ENCODE measurements around the gene ARRB2. TPM values are rescaled to one million over a fixed set of nuclear protein-coding genes. Genes with fewer than 3 reads are reported as not detected.
"Not testable (repeated sequence)": the region's sequence is repeated elsewhere in the genome, so short reads cannot be mapped to it uniquely, and the experiment has no call there.

The ARRB2 gene
- total and polyA plus RNA-seq, 2 donors (not counting 3 experiments of a cell fraction or from before 2014, with no cell fraction given): 18.6 to 21.3 TPM

- intact Hi-C loops (cut with micrococcal nuclease) (no loop called here), dilution Hi-C loops (cut with MboI; ENCODE audit: extremely low pct_ligation_motif_present, low sequenced_read_pairs) (no loop called here)
- no peaks in the 10 kb centered on the region for H3K4me1 ChIP-seq (ENCODE audit: control insufficient read depth, extremely low read depth, insufficient read depth, low read length)
- no peaks in the 10 kb centered on the region for H3K9me3 ChIP-seq (replicated peaks; ENCODE audit: control insufficient read depth, insufficient read depth, low read length)
- H3K4me3 ChIP-seq (replicated peaks in 1 of 3; ENCODE audit: insufficient read depth in 1 of 3, low read depth in 1 of 3, low read length in 3 of 3): no peak overlapping the region
- peaks cover 0 to 3% of the 10 kb centered on the region in 2 experiments for H3K36me3 ChIP-seq (ENCODE audit: control insufficient read depth in 2 of 2, extremely low read depth in 1 of 2, insufficient read depth in 2 of 2, low read length in 2 of 2)
- no peaks in the 10 kb centered on the region for H3K27me3 ChIP-seq (ENCODE audit: control insufficient read depth in 2 of 2, insufficient read depth in 2 of 2, low read length in 2 of 2)
- H3K79me2 ChIP-seq (ENCODE audit: control insufficient read depth, insufficient read depth, low read length): peaks cover 55% of the 10 kb centered on the region
- no peak overlapping the region for H3K4me2 ChIP-seq (ENCODE audit: insufficient read depth, low read length)
- BruUV-seq (replicated peaks): no TSS peak
- TF ChIP-seq EZH2 (IDR thresholded peaks at IDR 0.05; ENCODE audit: borderline replicate concordance, low read depth, low read length, severe bottlenecking): no peak
- H3K9ac ChIP-seq (replicated peaks; ENCODE audit: extremely low read depth, insufficient read depth, low read length): no peak overlapping the region
- H4K20me1 ChIP-seq (replicated peaks; ENCODE audit: control insufficient read depth, extremely low read depth, insufficient read depth, low read length): no peaks in the 10 kb centered on the region
- H2AFZ ChIP-seq (ENCODE audit: low read depth, low read length): no peak overlapping the region
- DNase-seq (ENCODE audit: low read depth, low spot score) (no peak), FAIRE-seq (no peak)
- ChIA-PET POLR2A (no interaction called here), CTCF (no interaction called here)
- no peak overlapping the region for H3K27ac ChIP-seq (ENCODE audit: insufficient read depth, low read depth, low read length)
- H3K9me1 ChIP-seq (replicated peaks; ENCODE audit: control insufficient read depth, extremely low read depth, insufficient read depth, low read length): no peaks in the 10 kb centered on the region
Measured at GRCh38 chr17:4696437-4696805, 14.0 kb upstream of the ARRB2 start.

DNA sequence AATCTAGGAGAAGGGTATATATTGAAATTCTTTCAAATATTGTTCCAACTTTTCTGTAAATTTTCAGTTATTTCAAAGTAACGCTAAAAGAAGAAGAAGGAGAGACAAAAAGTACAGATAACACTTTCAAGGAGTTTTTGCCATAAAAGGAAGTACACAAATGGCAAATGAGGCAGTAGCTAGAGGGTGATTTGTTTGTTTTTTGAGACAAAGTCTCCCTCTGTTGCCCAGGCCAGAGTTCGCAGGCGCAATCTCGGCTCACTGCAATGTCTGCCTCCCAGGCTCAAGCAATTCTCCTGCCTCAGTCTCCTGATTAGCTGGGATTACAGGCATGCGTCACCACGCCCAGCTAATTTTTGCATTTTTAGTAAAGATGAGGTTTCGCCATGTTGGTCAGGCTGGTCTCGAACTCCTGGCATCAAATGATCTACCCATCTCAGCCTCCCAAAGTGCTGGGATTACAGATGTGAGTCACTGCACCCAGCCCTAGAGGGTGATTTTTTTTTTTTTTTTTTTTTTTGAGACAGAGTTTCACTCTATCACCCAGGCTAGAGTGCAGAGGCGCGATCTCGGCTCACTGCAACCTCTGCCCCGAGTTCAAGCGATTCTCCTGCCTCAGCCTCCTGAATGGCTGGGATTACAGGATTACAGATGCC lies 10.9 kb upstream of the ARRB2 start:
- FAIRE-seq; H3K27ac ChIP-seq (ENCODE audit: insufficient read depth, low read depth, low read length); H3K27me3 ChIP-seq (ENCODE audit: control insufficient read depth in 2 of 2, insufficient read depth in 2 of 2, low read length in 2 of 2); BruUV-seq (replicated peaks); H4K20me1 ChIP-seq (replicated peaks; ENCODE audit: control insufficient read depth, extremely low read depth, insufficient read depth, low read length); H3K36me3 ChIP-seq (ENCODE audit: control insufficient read depth in 2 of 2, extremely low read depth in 1 of 2, insufficient read depth in 2 of 2, low read length in 2 of 2); dilution Hi-C loops (cut with MboI; ENCODE audit: extremely low pct_ligation_motif_present, low sequenced_read_pairs); H3K9me1 ChIP-seq (replicated peaks; ENCODE audit: control insufficient read depth, extremely low read depth, insufficient read depth, low read length); POLR2A ChIA-PET; H3K9ac ChIP-seq (replicated peaks; ENCODE audit: extremely low read depth, insufficient read depth, low read length); H3K4me2 ChIP-seq (ENCODE audit: insufficient read depth, low read length); H2AFZ ChIP-seq (ENCODE audit: low read depth, low read length); H3K4me3 ChIP-seq (replicated peaks in 1 of 3; ENCODE audit: insufficient read depth in 1 of 3, low read depth in 1 of 3, low read length in 3 of 3); DNase-seq (ENCODE audit: low read depth, low spot score); H3K9me3 ChIP-seq (replicated peaks; ENCODE audit: control insufficient read depth, insufficient read depth, low read length); intact Hi-C loops (cut with micrococcal nuclease): not testable (repeated sequence)
- peaks cover 56% of the 10 kb centered on the region for H3K79me2 ChIP-seq (ENCODE audit: control insufficient read depth, insufficient read depth, low read length)
- H3K4me1 ChIP-seq (ENCODE audit: control insufficient read depth, extremely low read depth, insufficient read depth, low read length): peaks cover 10% of the 10 kb centered on the region
- CTCF ChIA-PET: interaction anchor here (1.0 kb wide), 1 partner anchor 204 kb away, joined by 3 read pairs; the partner anchor contains the start of gene CHRNE

Data from endothelial cell of umbilical vein (primary cell).